NCI-H1417 treated with DMSO at 0.1 percent for 48 hours (cell line): ENCODE measurements around the gene ADRM1.

Experiments used
- DNase-seq: peaks from one replicate; lab custom pipeline; 2025; lab: John Stamatoyannopoulos, UW

Gene ADRM1

DNA sequence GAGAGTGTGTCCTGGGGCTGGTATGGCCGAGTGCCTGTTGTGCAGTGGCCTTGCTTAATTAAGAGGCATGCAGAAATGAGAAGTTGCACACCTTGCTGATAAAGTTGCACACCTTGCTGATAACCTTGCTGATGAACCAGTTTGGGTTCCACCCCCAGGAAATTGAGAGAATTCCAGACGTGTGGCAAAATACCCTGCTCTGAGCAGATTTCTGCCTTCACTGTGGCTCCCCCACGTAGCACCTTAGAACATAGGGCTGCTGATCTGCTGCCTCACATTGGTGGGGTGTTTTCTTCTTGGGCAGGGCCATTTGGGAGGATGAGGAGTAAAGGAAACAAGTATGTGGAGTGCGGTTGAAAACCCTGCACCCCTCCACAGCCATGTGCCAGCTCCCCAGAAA is 22.5 kb upstream of the ADRM1 start:
- DNase-seq: no peak

DNA sequence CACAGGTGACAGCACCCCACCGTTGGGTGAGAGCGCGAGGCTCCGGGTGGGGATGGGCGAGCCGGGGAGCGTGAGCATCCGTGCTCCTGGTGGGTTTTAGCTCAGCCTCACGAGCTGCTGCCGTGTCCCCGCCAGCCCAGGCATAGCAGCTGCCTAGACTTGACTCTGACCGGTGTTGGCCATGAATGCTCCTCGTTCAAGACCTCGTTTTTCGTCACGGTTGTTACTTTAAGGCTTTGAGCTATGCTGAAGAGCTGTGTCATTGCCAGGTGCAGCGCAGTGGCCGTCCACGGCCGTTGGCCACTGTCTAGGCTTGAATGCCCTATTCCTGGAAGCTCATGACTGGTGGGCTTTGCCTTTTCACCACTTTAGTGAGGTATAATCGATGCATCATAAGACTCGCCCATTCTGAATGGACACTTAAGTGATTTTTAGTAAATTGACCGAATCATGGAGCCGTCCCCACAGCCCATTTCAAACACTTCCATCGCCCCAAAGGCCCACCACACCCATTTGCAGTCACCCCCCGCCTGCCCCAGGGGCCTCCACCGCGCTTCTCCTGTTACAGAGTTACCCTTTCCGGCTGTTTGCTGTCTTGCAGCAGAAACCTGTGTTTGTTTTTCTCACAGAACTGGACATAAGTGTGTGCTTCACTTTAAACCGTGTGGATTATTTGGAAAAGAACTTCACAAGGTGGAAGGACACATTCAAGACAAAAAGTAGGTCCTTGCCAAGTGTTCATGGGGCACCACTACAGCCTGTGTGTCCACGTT is 21.4 kb upstream of the ADRM1 start:
- DNase-seq: no peak

- no peak for DNase-seq
These were observed 20.7 kb upstream of the ADRM1 start for GRCh38 chr20:62282103-62282502.

DNA sequence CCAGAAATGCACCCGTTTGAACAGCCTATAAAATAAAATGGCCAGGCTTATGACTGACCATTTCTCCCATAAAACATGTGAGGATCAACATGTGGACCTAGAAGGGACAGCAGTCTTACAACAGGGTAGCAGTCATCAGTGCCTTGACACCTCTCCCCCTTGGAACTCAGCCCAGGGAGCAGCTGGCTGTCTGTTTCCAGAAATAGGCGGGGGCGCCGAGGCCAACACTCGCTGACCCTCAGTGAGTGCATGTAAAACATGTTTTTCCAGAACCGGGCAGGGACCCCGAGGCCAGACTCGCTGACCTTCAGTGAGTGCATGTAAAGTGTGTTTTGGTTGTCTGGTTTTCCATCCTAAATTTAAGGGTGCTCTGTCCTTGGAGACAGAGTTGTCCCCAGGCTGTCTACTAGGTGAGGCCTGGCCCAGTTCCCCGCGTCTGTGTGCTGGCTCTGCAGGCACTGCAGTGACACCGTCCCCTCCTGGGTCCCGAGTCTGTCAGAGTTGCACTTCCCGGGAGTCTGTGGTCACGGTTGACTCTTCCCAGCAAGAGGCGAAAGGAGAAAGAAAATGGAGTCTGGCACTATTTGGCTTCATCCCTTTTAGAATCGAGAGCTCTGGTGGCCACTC is 19.8 kb upstream of the ADRM1 start:
- no peak for DNase-seq

DNA sequence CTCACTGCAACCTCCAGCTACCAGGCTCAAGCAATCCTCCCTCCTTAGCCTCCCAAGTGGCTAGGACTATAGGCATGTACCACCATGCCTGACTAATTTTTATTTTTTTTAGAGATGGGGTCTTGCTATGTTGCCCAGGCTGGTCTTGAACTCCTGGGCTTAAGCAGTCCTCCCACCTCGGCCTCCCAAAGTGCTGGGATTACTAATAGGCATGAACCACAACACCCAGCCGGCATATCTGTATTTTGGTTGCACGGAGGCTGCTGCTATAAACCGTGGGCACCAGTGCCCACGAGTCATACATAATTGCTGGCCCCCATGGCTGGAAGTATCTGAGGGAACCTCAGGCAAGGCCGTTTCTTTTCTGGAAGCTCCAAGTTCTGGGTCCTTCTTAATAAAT is 18.3 kb upstream of the ADRM1 start:
- no peak for DNase-seq

DNA sequence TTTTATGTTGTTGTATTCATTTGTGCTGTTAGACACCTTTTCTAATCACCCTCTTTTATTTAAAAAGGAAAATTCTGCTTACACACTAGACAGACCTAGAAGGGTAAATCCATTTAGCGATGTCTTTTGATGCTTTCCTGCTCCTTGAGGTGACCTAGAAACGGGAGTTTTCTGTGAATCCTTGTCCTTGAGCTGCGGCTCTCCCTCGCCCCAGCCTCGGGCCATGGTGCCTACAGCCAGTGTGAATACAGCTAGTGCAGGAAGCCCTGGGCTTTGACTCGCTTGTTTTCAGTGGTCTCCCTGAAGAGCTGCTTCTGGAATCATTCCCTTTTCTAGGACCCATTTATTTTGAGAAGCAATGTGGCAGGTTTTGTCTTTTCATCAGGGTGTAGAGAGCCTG is 17.6 kb upstream of the ADRM1 start:
- no peak for DNase-seq

DNA sequence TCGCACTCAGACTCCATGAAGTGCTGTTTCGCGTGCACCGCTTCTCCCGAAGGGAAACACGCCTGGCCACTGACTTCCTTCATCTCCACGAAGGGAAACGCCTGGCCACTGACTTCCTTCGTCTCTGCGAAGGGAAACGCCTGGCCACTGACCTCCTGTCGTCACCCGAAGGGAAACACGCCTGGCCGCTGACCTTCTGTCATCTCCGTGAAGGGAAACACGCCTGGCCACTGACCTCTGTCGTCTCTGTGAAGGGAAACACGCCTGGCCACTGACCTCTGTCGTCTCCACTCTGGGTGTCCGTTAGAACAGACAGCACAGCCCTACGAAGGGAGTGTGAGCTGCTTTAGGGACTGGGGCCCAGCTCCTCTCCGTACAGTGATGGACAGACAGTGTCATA is 17.1 kb upstream of the ADRM1 start:
- no peak for DNase-seq

DNA sequence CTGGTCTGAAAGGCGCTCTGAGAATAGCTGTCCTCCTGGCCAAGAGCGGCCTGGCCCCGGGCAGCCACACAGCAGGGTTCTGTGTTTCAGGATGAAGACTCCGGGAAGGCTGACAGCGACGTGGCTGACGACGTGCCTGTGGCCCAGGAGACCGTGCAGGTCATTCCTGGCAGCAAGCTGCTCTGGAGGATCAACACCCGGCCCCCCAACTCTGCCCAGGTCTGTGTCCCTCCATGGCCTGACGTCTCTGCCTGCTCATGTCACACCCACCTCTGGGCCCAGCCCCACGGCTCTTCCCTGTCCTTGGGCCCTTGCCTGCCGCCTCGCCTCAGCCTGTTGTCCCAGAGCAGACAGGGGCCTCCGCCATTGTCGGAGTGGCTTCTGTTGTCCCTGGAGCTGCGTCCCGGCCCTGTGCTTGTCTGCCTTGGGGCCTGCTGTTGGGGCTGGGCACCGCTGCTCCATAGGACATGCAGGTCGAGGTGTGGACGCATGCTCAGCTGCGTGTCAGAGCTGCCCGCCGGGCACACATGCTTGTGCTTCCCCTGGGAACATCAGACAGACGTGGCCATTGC is 16.2 kb upstream of the ADRM1 start:
- DNase-seq: no peak

DNA sequence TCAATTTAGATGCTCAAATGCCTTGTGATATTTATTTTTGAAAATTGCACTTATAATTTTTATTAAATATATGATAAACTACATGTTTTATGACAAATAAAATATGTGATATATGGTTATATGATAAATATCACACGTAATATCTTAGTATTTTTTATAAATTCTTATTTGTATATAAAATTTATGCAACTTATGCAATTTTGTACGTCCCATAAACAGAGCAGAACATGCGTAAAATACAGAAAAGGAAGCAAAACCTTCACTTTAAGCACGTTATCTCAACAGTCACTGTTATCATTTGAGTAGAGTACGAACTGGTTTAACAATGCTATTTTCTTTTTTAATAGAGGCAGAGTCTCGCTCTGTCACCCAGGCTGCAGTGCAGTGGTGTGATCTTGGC is 15.7 kb upstream of the ADRM1 start:
- no peak for DNase-seq

- no peak for DNase-seq
These were observed 14.8 kb upstream of the ADRM1 start for GRCh38 chr20:62287759-62288534.

DNA sequence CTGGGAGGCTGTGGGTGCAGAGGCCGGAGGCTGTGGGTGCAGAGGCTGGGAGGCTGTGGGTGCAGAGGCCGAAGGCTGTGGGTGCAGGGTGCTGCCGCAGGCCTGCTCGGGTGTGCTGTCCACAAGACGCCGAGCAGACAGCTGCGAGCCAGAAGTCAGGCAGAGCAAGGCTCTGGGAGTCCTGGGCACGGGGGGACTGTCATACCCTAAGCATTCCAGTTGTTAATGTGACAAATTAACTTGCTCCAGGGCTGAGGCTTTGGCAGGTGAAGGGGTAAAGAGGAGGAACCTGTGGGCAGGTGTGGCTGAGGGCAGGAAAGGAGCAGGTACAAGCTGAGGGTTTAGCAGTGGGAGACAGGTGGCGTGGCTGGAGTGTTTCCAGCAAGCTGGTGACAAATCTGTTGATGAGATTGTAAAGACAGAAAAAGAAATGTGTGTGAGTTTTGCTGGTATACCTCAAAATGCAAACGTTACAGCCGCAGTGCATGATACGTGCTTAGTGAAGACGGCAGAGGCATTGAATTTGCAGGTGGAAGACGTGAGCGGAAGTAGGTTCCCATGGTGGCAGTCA is 14.2 kb upstream of the ADRM1 start:
- DNase-seq: no peak

DNA sequence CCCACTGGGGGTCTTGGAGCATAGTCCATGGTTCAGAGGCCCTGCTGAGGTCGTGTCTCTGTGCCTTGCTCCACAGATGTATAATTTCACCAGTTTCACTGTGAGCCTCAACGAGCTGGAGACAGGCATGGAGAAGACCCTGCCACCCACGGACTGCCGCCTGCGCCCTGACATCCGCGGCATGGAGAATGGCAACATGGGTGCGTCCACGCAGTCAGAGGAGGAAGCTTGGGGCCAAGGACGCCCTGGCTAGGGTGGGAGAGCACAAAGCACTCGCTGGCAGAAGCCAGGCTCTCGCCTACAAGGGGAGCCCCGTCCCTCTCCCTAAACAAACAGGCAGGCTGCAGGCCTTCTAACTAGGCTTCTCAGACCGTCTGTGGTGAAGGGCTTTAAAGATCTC is 13.7 kb upstream of the ADRM1 start:
- no peak for DNase-seq

- no peak for DNase-seq
These were observed 12.9 kb upstream of the ADRM1 start for GRCh38 chr20:62289898-62290297.

DNA sequence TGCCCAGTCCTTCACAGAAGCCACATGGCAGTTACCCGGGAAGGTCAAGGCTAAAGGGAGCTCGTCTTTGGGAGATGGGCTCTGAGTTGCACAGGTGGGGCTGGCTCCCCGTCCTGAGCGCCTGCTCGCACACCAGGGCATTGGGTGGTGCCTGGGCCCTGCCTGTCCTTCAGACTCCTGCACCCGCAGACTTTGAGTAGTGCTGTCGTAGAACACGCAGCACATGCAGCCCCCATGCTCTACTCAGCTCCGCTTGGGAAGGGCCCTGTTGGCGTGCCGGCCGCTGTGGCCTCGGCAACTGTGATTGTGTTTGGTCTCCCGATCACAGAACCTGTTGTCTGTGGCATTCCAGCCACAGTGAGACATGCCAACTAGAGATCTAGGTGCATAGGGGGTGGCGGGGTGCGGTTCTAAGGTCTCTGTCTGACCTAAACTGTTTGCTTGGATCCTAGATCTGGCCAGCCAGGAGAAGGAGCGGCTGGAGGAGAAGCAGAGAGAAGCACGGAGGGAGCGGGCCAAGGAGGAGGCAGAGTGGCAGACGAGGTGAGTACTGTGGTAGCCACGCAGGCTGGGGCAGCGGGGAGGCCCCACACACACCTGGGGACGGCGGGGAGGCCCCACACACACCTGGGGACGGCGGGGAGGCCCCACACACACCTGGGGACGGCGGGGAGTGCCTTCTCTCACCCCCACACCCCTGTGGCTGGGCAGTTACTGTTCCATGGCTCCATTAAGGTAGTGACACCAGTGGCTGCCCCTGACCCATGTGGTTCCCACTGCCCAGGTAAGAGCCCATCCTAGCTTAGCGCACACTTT is 11.3 kb upstream of the ADRM1 start:
- no peak for DNase-seq

GRCh38 chr20:62292108-62292507 is 10.7 kb upstream of the ADRM1 start:
- no peak for DNase-seq

GRCh38 chr20:62293111-62293784 is 9.5 kb upstream of the ADRM1 start:
- DNase-seq: no peak

DNA sequence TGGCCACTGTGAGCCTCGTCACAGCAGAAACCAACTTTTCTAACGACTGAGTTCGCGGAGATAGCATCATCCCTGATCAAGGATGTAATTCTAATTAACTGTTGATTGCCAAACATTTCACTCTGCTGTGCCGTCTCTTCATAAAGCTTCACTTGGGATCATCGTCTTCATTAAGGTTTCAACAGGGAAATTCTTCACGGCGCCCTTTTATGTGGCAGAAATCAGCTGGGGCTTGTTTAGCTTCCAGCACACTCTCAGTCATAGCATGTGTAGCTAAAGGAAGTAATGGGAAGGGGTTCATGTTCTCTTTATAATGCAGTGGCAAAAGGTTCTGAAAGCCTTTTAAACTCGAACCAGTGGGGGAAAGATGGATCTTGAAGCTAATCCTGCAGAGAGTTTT is 8.9 kb upstream of the ADRM1 start:
- DNase-seq: no peak

DNA sequence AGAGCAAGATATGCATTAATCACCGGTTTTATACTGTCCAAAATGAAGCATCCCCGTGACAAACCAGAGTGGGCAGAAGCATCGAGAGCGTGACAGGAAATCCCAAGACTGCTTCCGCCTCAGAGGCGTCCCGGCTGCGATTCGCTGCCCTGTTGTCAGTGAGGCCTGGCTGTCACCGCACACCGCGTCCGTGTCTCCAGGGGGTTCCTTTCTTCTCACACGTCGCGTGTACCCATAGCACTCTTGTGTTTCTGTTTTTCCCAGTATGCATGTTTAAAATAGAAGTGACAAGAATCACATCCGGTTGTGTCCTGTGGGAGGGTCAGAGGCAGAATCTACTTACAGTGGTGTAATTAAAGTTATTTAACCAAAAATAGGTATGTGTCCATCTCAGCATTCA is 8.3 kb upstream of the ADRM1 start:
- DNase-seq: no peak

DNA sequence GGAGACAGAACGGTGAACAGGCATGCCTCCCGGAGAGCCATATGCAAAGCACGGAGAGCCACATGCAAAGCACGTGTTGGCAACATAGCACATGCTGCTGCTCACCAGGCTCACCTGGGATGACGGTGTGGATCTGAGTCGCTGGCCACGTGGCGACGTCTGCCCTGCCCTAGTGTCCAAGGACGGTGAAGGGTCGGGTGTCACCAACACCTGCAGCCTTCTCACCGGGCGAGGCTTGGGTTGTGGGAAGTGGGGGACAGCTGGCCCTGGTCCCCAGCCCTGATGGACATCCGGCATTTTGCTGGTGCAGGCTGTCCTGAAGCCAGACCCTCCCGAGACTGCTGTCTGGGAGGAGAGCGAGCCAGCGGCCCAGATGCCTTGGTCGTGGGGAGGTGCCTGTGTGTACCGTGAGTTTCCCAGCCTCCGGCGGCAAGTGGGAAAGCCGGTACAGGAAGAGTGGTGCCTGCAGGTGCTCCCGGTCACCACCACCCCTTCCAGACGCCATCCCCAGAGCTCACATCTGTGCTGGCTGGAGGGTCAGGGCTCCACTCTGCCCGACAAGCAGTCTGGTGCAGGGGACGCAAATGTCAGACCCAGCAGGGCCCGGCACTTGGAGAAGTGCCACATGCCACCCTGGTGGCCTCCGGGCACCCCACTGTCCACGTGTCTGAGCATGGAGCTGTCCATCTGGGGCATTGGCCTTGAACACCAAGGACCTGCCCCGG is 5.9 kb upstream of the ADRM1 start:
- no peak for DNase-seq

GRCh38 chr20:62297449-62298227 is 5.2 kb upstream of the ADRM1 start:
- no peak for DNase-seq
